SK-N-SH (cell line): ENCODE results near the gene MMADHC. TPM values are rescaled to one million over a fixed set of nuclear protein-coding genes. Genes with fewer than 3 reads are reported as not detected.

Source experiments
- CTCF ChIA-PET: fragments of 300-600, 350-600 bp; formaldehyde crosslinking; extraction: SDS; loops from one replicate; lab custom pipeline; 2021; lab: Yijun Ruan, JAX
- POLR2A ChIA-PET: fragments of 350-600 bp; sonication (Branson Sonifier 250); formaldehyde crosslinking; extraction: SDS; loops from one replicate; lab custom pipeline; 2020; ENCODE audit warnings: antibody characterized with exemption, inconsistent platforms; lab: Yijun Ruan, JAX
- DNase-seq: peaks from one replicate; pipeline ENCODE4 v3.0.0; 2012
- H2AFZ ChIP-seq: fragments of 200-600 bp; sonication (generic); 2 replicates; pipeline ENCODE4 v1.8.1; 2016; ENCODE audit warnings: antibody characterized with exemption, mild to moderate bottlenecking, low read depth
- H3F3A ChIP-seq: fragments of 200-600 bp; sonication (generic); replicated peaks from 2 replicates; pipeline ENCODE3; 2016; ENCODE audit warnings: antibody characterized with exemption, mild to moderate bottlenecking; ENCODE audit not compliant: insufficient read depth
- H3K27ac ChIP-seq, 2 experiments: fragments of 200-500 bp in 1 of 2; fragments of 200-600 bp in 1 of 2; sonication (Bioruptor generic) in 1 of 2; sonication (generic), shearing (Covaris generic) in 1 of 2; 2 replicates each; pipeline versions ENCODE4 v1.5.1 to v1.6.1; 2014 to 2016; ENCODE audit warnings: low read depth in 2 of 2, inconsistent platforms in 1 of 2, low read length in 1 of 2, mild to moderate bottlenecking in 1 of 2, mixed read lengths in 1 of 2
- H3K27me3 ChIP-seq: fragments of 200-600 bp; sonication (generic), shearing (Covaris generic); 2 replicates; pipeline ENCODE4 v1.6.1; 2016; ENCODE audit warnings: mixed run types; ENCODE audit not compliant: insufficient read depth
- H3K36me3 ChIP-seq, 2 experiments: fragments of 200-500 bp in 1 of 2; fragments of 200-600 bp in 1 of 2; sonication (Bioruptor generic) in 1 of 2; sonication (generic) in 1 of 2; replicated peaks in 1 of 2; 2 replicates each; pipeline versions ENCODE3 to v1.5.1; 2014 to 2016; ENCODE audit warnings: low read length in 1 of 2, mild to moderate bottlenecking in 1 of 2; ENCODE audit not compliant: insufficient read depth in 2 of 2, control insufficient read depth in 1 of 2
- H3K4me1 ChIP-seq, 2 experiments: fragments of 200-500 bp in 1 of 2; fragments of 200-600 bp in 1 of 2; sonication (Bioruptor generic) in 1 of 2; sonication (generic), shearing (Covaris generic) in 1 of 2; 2 replicates each; pipeline versions ENCODE4 v1.5.1 to v1.6.1; 2014 to 2016; ENCODE audit warnings: low read depth in 1 of 2, low read length in 1 of 2, mixed run types in 1 of 2; ENCODE audit not compliant: insufficient read depth in 2 of 2, control insufficient read depth in 1 of 2
- H3K4me2 ChIP-seq: fragments of 200-600 bp; sonication (generic), shearing (Covaris generic); 2 replicates; pipeline ENCODE4 v1.6.1; 2017; ENCODE audit warnings: mixed run types
- H3K4me3 ChIP-seq, 2 experiments: fragments of 200-500 bp in 1 of 2; fragments of 200-600 bp in 1 of 2; sonication (Bioruptor generic) in 1 of 2; sonication (generic), shearing (Covaris generic) in 1 of 2; 2 replicates each; pipeline versions ENCODE4 v1.5.1 to v1.8.1; 2014 to 2016; ENCODE audit warnings: low read depth in 2 of 2, inconsistent platforms in 1 of 2, low read length in 1 of 2, mild to moderate bottlenecking in 1 of 2, mixed read lengths in 1 of 2, moderate library complexity in 1 of 2
- H3K79me2 ChIP-seq: fragments of 200-600 bp; sonication (generic); 2 replicates; pipeline ENCODE4 v1.8.1; 2017; ENCODE audit warnings: mild to moderate bottlenecking; ENCODE audit not compliant: insufficient read depth
- H3K9ac ChIP-seq: fragments of 200-600 bp; sonication (generic); 2 replicates; pipeline ENCODE4 v1.6.1; 2017; ENCODE audit warnings: mixed run types
- H3K9me2 ChIP-seq: fragments of 200-600 bp; sonication (generic); 2 replicates; pipeline ENCODE4 v1.6.1; 2017; ENCODE audit warnings: mixed run types
- H3K9me3 ChIP-seq: fragments of 200-600 bp; sonication (generic); 2 replicates; pipeline ENCODE4 v1.6.1; 2017; ENCODE audit warnings: mixed run types, mild to moderate bottlenecking, moderate library complexity
- H4K20me1 ChIP-seq: fragments of 200-600 bp; sonication (generic); 2 replicates; pipeline ENCODE4 v1.6.1; 2017; ENCODE audit warnings: mild to moderate bottlenecking, mixed run types; ENCODE audit not compliant: insufficient read depth
- CHD2 ChIP-seq: fragments of 150-350 bp; IDR thresholded peaks from 2 replicates; pipeline ENCODE4 v1.6.1; 2018; ENCODE audit warnings: low read length; ENCODE audit not compliant: partially characterized antibody
- CTCF ChIP-seq: fragments of 200-600 bp; sonication (generic); IDR thresholded peaks from 2 replicates; pipeline ENCODE4 v1.6.1; 2017; ENCODE audit warnings: antibody characterized with exemption, mild to moderate bottlenecking, moderate library complexity
- EP300 ChIP-seq, 2 experiments: IDR thresholded peaks; 2 replicates each; pipeline versions ENCODE4 v1.4.0 to v1.6.1; 2012; ENCODE audit warnings: borderline replicate concordance in 1 of 2, low read depth in 1 of 2, low read length in 1 of 2
- JUND ChIP-seq: IDR thresholded peaks from 2 replicates; pipeline ENCODE4 v1.4.0; 2012
- MEF2A ChIP-seq: IDR thresholded peaks from 2 replicates; pipeline ENCODE4 v1.4.0; 2012; ENCODE audit warnings: low read depth, borderline replicate concordance
- NFIC ChIP-seq: IDR thresholded peaks from 2 replicates; pipeline ENCODE4 v1.4.0; 2012; ENCODE audit warnings: borderline replicate concordance
- NRF1 ChIP-seq: IDR thresholded peaks from 2 replicates; pipeline ENCODE4 v1.6.1; 2012; ENCODE audit warnings: low read depth, mild to moderate bottlenecking, low read length
- RAD21 ChIP-seq: IDR thresholded peaks from 2 replicates; pipeline ENCODE4 v1.6.1; 2012; ENCODE audit warnings: mild to moderate bottlenecking, low read length
- RCOR1 ChIP-seq: fragments of 150-350 bp; IDR thresholded peaks from 2 replicates; pipeline ENCODE4 v1.6.1; 2017; ENCODE audit warnings: antibody characterized with exemption, low read length
- REST ChIP-seq: IDR thresholded peaks from 2 replicates; pipeline ENCODE4 v1.6.1; 2012; ENCODE audit warnings: mild to moderate bottlenecking, low read depth, low read length, moderate library complexity
- RFX5 ChIP-seq: IDR thresholded peaks from 2 replicates; pipeline ENCODE4 v1.6.1; 2012; ENCODE audit warnings: mild to moderate bottlenecking, improper control_type of control experiment, low read length
- RXRA ChIP-seq: IDR thresholded peaks from 2 replicates; pipeline ENCODE4 v1.4.0; 2012; ENCODE audit warnings: low read depth, mild to moderate bottlenecking, borderline replicate concordance
- TAF1 ChIP-seq: IDR thresholded peaks from 2 replicates; pipeline ENCODE4 v1.6.1; 2012; ENCODE audit warnings: low read depth, mild to moderate bottlenecking, low read length, moderate library complexity, borderline replicate concordance
- TEAD4 ChIP-seq: IDR thresholded peaks from 2 replicates; pipeline ENCODE4 v1.4.0; 2012; ENCODE audit warnings: mild to moderate bottlenecking, borderline replicate concordance; ENCODE audit not compliant: insufficient read depth
- YY1 ChIP-seq: IDR thresholded peaks from 2 replicates; pipeline ENCODE4 v1.4.0; 2012; ENCODE audit warnings: low read depth, mild to moderate bottlenecking
- ZBTB33 ChIP-seq: IDR thresholded peaks from 2 replicates; pipeline ENCODE4 v1.4.0; 2012; ENCODE audit warnings: low read depth, borderline replicate concordance
- WGBS: methylation state at CpG from one replicate; pipeline ENCODE4 v1.1.6; 2017; ENCODE audit warnings: low lambda C conversion rate; 5-methylcytosine and 5-hydroxymethylcytosine counted together
- polyA plus RNA-seq, 3 experiments: library from polyadenylated mRNA; depleted of rRNA; stranded (reverse); fragments of >200 nt; gene quantifications; 2 replicates each; pipeline ENCODE4 v1.2.3, GENCODE V29; 2012
- TF ChIP-seq, protein P1 (sequence below): fragments of 150-350 bp; IDR thresholded peaks from 2 replicates; pipeline ENCODE4 v1.6.1; 2016; ENCODE audit warnings: mild to moderate bottlenecking, low read depth, low read length
- TF ChIP-seq, protein P2 (sequence below): IDR thresholded peaks from 2 replicates; pipeline ENCODE4 v1.4.0; 2012; ENCODE audit warnings: low read depth, borderline replicate concordance

MMADHC gene
- polyA plus RNA-seq, 1 of the 3 experiments (the other 2 are of a cell fraction), result 40.4 TPM

DNA sequence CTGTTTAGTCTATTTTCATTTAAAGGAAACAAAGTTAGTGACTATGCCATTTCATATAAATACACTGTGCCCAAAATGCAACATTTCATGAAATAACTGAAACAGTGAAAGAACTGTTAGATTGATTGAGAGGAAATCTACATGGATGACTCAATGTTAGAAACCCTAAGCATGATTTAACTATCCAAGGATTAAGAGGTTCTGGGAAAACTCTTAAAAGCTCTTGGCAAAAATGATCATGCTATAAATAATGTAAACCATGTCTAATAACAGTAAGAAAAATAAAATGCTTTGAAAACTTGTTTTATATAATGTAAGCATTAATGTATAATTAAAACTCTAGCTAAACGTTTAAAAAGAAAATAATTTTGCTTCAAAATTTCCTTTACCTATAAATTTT lies 23.5 kb downstream of the MMADHC start:
- 33% methylated on average over 1 of the region's 1 CpG for WGBS
- no peak for DNase-seq
- Histone ChIP-seq H3K9me2 (no peaks in the 10 kb centered on the region), H3K79me2 (no peaks in the 10 kb centered on the region), H3K4me3 (no peak overlapping the region), H3K27me3 (no peaks in the 10 kb centered on the region), H4K20me1 (no peaks in the 10 kb centered on the region), H3F3A (peaks cover 43% of the 10 kb centered on the region), H3K4me1 (no peaks in the 10 kb centered on the region; a peak in 1 of 4 replicates), H3K27ac (peak overlapping the region in 1 of 2 experiments; percentile 67; a peak in 1 of 4 replicates), H3K4me2 (no peak overlapping the region), H2AFZ (no peak overlapping the region), H3K9me3 (no peaks in the 10 kb centered on the region), H3K9ac (no peak overlapping the region), H3K36me3 (peaks cover 31 to 33% of the 10 kb centered on the region in 2 experiments)
- TF ChIP-seq CTCF (no peak), REST (no peak), NRF1 (no peak), RXRA (no peak), MEF2A (no peak), RFX5 (no peak), CHD2 (no peak)
- ChIA-PET CTCF (interaction anchor here (1.0 to 5.1 kb wide), 5 partner anchors 8 to 547 kb away, joined by 3 to 110 read pairs (median 4); partner anchors contain the start of gene LYPD6), POLR2A (no interaction called here)

DNA sequence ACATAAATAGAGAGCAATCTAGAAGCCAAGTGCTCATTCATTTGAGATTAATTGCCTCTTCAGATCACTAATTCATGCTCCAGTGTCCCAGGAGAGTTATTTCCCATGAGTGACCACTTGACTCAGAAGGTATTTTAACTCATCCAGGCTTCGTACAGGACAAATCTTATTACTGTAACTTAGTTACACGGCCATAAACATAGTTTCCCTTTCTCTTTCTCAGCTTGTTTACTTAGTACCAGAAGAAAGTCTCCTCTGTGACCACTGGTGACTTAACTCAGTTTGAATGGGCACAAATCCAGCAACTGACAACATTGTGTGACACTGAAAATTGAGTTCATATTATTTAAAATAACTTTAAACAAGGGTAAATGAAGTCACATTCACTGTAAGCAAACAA lies 25.3 kb downstream of the MMADHC start:
- H4K20me1 ChIP-seq, result no peaks in the 10 kb centered on the region
- H3K27me3 ChIP-seq, result no peaks in the 10 kb centered on the region
- no peaks in the 10 kb centered on the region for H3K9me2 ChIP-seq
- H3K4me1 ChIP-seq, result no peaks in the 10 kb centered on the region; a peak in 1 of 4 replicates
- H3K36me3 ChIP-seq, result peaks cover 14 to 15% of the 10 kb centered on the region in 2 experiments
- POLR2A ChIA-PET, result no interaction called here
- peak overlapping the region; percentile 10; the same call in 1 of the 2 replicates for H3K9ac ChIP-seq
- TF ChIP-seq, protein P1, sequence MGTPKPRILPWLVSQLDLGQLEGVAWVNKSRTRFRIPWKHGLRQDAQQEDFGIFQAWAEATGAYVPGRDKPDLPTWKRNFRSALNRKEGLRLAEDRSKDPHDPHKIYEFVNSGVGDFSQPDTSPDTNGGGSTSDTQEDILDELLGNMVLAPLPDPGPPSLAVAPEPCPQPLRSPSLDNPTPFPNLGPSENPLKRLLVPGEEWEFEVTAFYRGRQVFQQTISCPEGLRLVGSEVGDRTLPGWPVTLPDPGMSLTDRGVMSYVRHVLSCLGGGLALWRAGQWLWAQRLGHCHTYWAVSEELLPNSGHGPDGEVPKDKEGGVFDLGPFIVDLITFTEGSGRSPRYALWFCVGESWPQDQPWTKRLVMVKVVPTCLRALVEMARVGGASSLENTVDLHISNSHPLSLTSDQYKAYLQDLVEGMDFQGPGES, result no peak
- TF ChIP-seq JUND (no peak), NFIC (no peak), EP300 (IDR thresholded peaks at IDR 0.05; ENCODE audit: borderline replicate concordance in 1 of 2, low read depth in 1 of 2, low read length in 1 of 2) (no peak), RAD21 (no peak), RCOR1 (no peak), TEAD4 (no peak), MEF2A (no peak), YY1 (no peak), TAF1 (no peak), ZBTB33 (no peak)
- TF ChIP-seq, protein P2, sequence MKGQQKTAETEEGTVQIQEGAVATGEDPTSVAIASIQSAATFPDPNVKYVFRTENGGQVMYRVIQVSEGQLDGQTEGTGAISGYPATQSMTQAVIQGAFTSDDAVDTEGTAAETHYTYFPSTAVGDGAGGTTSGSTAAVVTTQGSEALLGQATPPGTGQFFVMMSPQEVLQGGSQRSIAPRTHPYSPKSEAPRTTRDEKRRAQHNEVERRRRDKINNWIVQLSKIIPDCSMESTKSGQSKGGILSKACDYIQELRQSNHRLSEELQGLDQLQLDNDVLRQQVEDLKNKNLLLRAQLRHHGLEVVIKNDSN, result no peak
- peak overlapping the region in 1 of 2 experiments; percentile 67; a peak in 2 of 4 replicates for H3K27ac ChIP-seq
- peak; percentile 3 for DNase-seq
- H3K79me2 ChIP-seq, result no peaks in the 10 kb centered on the region
- H3F3A ChIP-seq, result peaks cover 34% of the 10 kb centered on the region
- H2AFZ ChIP-seq, result no peak overlapping the region
- H3K4me3 ChIP-seq, result peak overlapping the region; percentile 9 to 12; a peak in 1 of 4 replicates
- CTCF ChIA-PET, result interaction anchor here (0.7 to 5.1 kb wide), 7 partner anchors 17 to 545 kb away, joined by 3 to 110 read pairs (median 9); partner anchors contain the start of gene LYPD6
- H3K9me3 ChIP-seq, result no peaks in the 10 kb centered on the region
- 3% methylated on average over 2 of the region's 2 CpGs for WGBS
- peak overlapping the region; percentile 38; the same call in 1 of the 2 replicates for H3K4me2 ChIP-seq
